ENCODE data around the gene ASXL1.

Gene ASXL1

GRCh38 chr20:32411955-32412706 lies 54.0 kb downstream of the ASXL1 start:
- DNase-seq = no peak

- no peak for DNase-seq
Observed at GRCh38 chr20:32415494-32415893, 57.4 kb downstream of the ASXL1 start.

- no peak for DNase-seq
Observed at GRCh38 chr20:32416206-32416605, 58.1 kb downstream of the ASXL1 start.

- no peak for DNase-seq
Observed at GRCh38 chr20:32418376-32418775, 60.2 kb downstream of the ASXL1 start.

- no peak for DNase-seq
Observed at GRCh38 chr20:32421290-32421689, 63.2 kb downstream of the ASXL1 start.

- DNase-seq = no peak
Observed at GRCh38 chr20:32427996-32428395, 69.9 kb downstream of the ASXL1 start.

- DNase-seq = no peak
Observed at GRCh38 chr20:32429343-32429742, 71.2 kb downstream of the ASXL1 start.

GRCh38 chr20:32429745-32430360 lies 71.7 kb downstream of the ASXL1 start:
- DNase-seq = no peak

- DNase-seq = no peak
Observed at GRCh38 chr20:32431457-32431856, 73.3 kb downstream of the ASXL1 start.

- no peak for DNase-seq
Observed at GRCh38 chr20:32432277-32432676, 74.1 kb downstream of the ASXL1 start.

- DNase-seq = no peak
Observed at GRCh38 chr20:32433311-32434021, 75.3 kb downstream of the ASXL1 start.

GRCh38 chr20:32434434-32434833 lies 76.3 kb downstream of the ASXL1 start:
- no peak for DNase-seq

GRCh38 chr20:32435449-32436107 lies 77.4 kb downstream of the ASXL1 start:
- DNase-seq = no peak

GRCh38 chr20:32436142-32436861 lies 78.2 kb downstream of the ASXL1 start:
- DNase-seq = no peak

- no peak for DNase-seq
Observed at GRCh38 chr20:32436968-32437367, 78.8 kb downstream of the ASXL1 start.

GRCh38 chr20:32437391-32438074 lies 79.4 kb downstream of the ASXL1 start:
- peak; percentile 23 for DNase-seq

- no peak for DNase-seq
Observed at GRCh38 chr20:32438331-32438858, 80.3 kb downstream of the ASXL1 start.

- DNase-seq = peak; percentile 30
Observed at GRCh38 chr20:32439132-32439829, 81.2 kb downstream of the ASXL1 start.

- no peak for DNase-seq
Observed at GRCh38 chr20:32440069-32440757, 82.1 kb downstream of the ASXL1 start.

- no peak for DNase-seq
Observed at GRCh38 chr20:32440758-32441078, 82.6 kb downstream of the ASXL1 start.

- DNase-seq = peak; percentile 0
Observed at GRCh38 chr20:32441638-32442037, 83.5 kb downstream of the ASXL1 start.
